ENCODE measurements around the gene TRIM33. TPM values are rescaled to one million over a fixed set of nuclear protein-coding genes. Genes with fewer than 3 reads are reported as not detected.

Gene TRIM33
- total RNA-seq, 1 experiment from 2014 or later, result 53.8 TPM

DNA sequence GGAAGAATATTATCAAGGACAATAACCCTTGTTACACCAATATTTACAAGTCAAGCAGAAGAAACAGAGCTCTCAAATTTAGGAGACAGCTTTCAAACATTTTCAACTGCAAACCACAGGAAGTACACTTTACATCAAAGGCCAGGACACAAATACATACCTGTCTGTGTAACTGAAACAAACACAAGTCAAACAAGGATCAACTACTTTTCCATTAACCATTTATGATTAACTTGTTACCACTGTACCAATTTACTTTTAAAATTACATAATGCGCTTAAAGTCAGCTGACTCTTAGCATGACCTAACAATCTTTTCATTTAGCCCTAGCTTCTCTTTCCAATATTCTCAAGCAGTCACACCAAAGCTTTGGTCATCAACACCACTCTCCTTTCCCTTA is 43.5 kb downstream of the TRIM33 start:
- Histone ChIP-seq H4K5ac (ENCODE audit: insufficient read length, low read depth, low read length) (no peak overlapping the region), H2BK120ac (ENCODE audit: low read depth, low read length, poor library complexity, severe bottlenecking) (no peak overlapping the region), H4K8ac (replicated peaks; ENCODE audit: insufficient read length, low read depth, low read length) (no peak overlapping the region), H3K9ac (ENCODE audit: extremely low read depth, insufficient read length, low read length) (no peak overlapping the region), H2BK5ac (ENCODE audit: insufficient read length, low read length) (no peak overlapping the region), H2BK20ac (ENCODE audit: low read depth, low read length, poor library complexity, severe bottlenecking) (no peak overlapping the region), H3K23ac (ENCODE audit: insufficient read length, low read depth, low read length) (no peak overlapping the region), H3K27me3 (ENCODE audit: insufficient read depth, low read length) (no peaks in the 10 kb centered on the region), H2AK5ac (ENCODE audit: insufficient read length, low read length) (no peak overlapping the region), H3K4me2 (ENCODE audit: insufficient read depth, insufficient read length, low read length) (no peak overlapping the region), H3K4ac (ENCODE audit: low read depth, low read length) (no peak overlapping the region), H4K20me1 (ENCODE audit: control insufficient read depth, insufficient read depth, insufficient read length) (peaks cover 3% of the 10 kb centered on the region), H3K4me1 (ENCODE audit: insufficient read depth, low read length) (no peaks in the 10 kb centered on the region; the same call in 1 of the 2 replicates), H3T11ph (ENCODE audit: low read length) (no peak overlapping the region), H3K18ac (ENCODE audit: insufficient read length, low read depth, low read length) (no peak overlapping the region), H4K91ac (ENCODE audit: insufficient read length, low read depth, low read length) (no peak overlapping the region), H3K56ac (ENCODE audit: insufficient read length, low read depth, low read length) (no peak overlapping the region), H2BK12ac (ENCODE audit: insufficient read length, low read depth, low read length) (no peak overlapping the region), H3K23me2 (ENCODE audit: insufficient read length, low read depth, low read length, poor library complexity, severe bottlenecking) (no peaks in the 10 kb centered on the region), H2AFZ (ENCODE audit: low read length) (no peak overlapping the region), H3K14ac (ENCODE audit: insufficient read depth, low read length) (no peak overlapping the region), H3K79me2 (ENCODE audit: insufficient read depth, low read length) (peaks cover 20% of the 10 kb centered on the region; the same call in 1 of the 2 replicates), H3K9me3 (ENCODE audit: control insufficient read depth, low read depth, low read length) (no peaks in the 10 kb centered on the region), H2BK15ac (ENCODE audit: low read depth, low read length) (no peak overlapping the region), H3K79me1 (ENCODE audit: insufficient read depth, low read depth, low read length, poor library complexity, severe bottlenecking) (peaks cover 15% of the 10 kb centered on the region), H3K27ac (ENCODE audit: insufficient read length, low read depth, low read length) (no peak overlapping the region)
- TF ChIP-seq CTCF (conservative IDR thresholded peaks at IDR 0.05), result no peak
- WGBS (ENCODE audit: extremely low coverage, insufficient read length, low lambda C conversion rate), result no CpG with 5 or more reads among the region's 1 CpG
- H3K27me3 Mint-ChIP-seq (ENCODE audit: low read depth), result no peaks in the 10 kb centered on the region
- no peak overlapping the region for H3K27ac Mint-ChIP-seq
- no peak for DNase-seq
- H3K4me1 Mint-ChIP-seq, result peaks cover 25 to 33% of the 10 kb centered on the region in 2 experiments
- peaks cover 0 to 12% (median 5%) of the 10 kb centered on the region in 3 experiments; a peak in 6 of 7 replicates for H3K36me3 Mint-ChIP-seq (ENCODE audit: insufficient read depth in 1 of 3, low read depth in 3 of 3)
- no peak overlapping the region for H3K4me3 Mint-ChIP-seq
- H3K9me3 Mint-ChIP-seq, result no peaks in the 10 kb centered on the region

All from H9 (cell line).